H1 (cell line): ENCODE results near the gene YEATS2. TPM values are rescaled to one million over a fixed set of nuclear protein-coding genes. Genes with fewer than 3 reads are reported as not detected.

Source experiments
- CTCF ChIA-PET: fragments of 300-600 bp; sonication (Branson Sonifier 250); formaldehyde crosslinking; loops from one replicate; lab custom pipeline; 2021; ENCODE audit not compliant: partially characterized antibody; lab: Charles Lee
- POLR2A ChIA-PET: fragments of 300-600 bp; sonication (Branson Sonifier 250); formaldehyde crosslinking; loops from one replicate; lab custom pipeline; 2021; ENCODE audit warnings: inconsistent platforms; ENCODE audit not compliant: partially characterized antibody; lab: Charles Lee
- DNase-seq, 2 experiments: peaks; one replicate each; pipeline versions ENCODE4 v3.0.0 to v3.0.0-alpha.2; 2010 to 2022; ENCODE audit warnings: low spot score in 2 of 2, low read depth in 1 of 2, mixed read lengths in 1 of 2
- FAIRE-seq: peaks from 2 replicates; lab custom pipeline; 2011; peaks lifted over from hg19 to GRCh38; lab: Jason Lieb, UNC
- H2AFZ ChIP-seq: 2 replicates; pipeline ENCODE4 v1.8.1; 2012; ENCODE audit warnings: low read length, inconsistent platforms
- H2AK5ac ChIP-seq: 2 replicates; pipeline ENCODE4 v1.6.1; 2013; ENCODE audit warnings: low read depth, low read length
- H2BK120ac ChIP-seq: replicated peaks from 2 replicates; pipeline ENCODE3; 2013; ENCODE audit warnings: low read depth, low read length, inconsistent platforms
- H2BK12ac ChIP-seq: 2 replicates; pipeline ENCODE4 v1.6.1; 2013; ENCODE audit warnings: low read depth, low read length
- H2BK15ac ChIP-seq: 2 replicates; pipeline ENCODE4 v1.6.1; 2013; ENCODE audit warnings: low read length
- H2BK20ac ChIP-seq: 2 replicates; pipeline ENCODE4 v1.6.1; 2013; ENCODE audit warnings: low read length
- H2BK5ac ChIP-seq: 2 replicates; pipeline ENCODE4 v1.6.1; 2013; ENCODE audit warnings: low read depth, low read length
- H3K14ac ChIP-seq: 2 replicates; pipeline ENCODE4 v1.6.1; 2013; ENCODE audit warnings: inconsistent platforms; ENCODE audit not compliant: insufficient read length
- H3K18ac ChIP-seq: 2 replicates; pipeline ENCODE4 v1.6.1; 2013; ENCODE audit warnings: low read length; ENCODE audit errors: extremely low read depth
- H3K23ac ChIP-seq: 2 replicates; pipeline ENCODE4 v1.6.1; 2013; ENCODE audit warnings: inconsistent platforms; ENCODE audit not compliant: insufficient read length
- H3K23me2 ChIP-seq: 2 replicates; pipeline ENCODE4 v1.6.1; 2013; ENCODE audit warnings: low read depth, low read length
- H3K27ac ChIP-seq: 2 replicates; pipeline ENCODE4 v1.6.1; 2011; ENCODE audit warnings: low read depth, low read length, inconsistent platforms
- H3K27me3 ChIP-seq, 4 experiments: replicated peaks in 1 of 4; 1 replicate in 1 of 4; 2 replicates in 3 of 4; pipeline versions ENCODE4 v1.6.1 to v1.8.1; 2011 to 2013; ENCODE audit warnings: low read length in 3 of 4, mild to moderate bottlenecking in 3 of 4, inconsistent platforms in 2 of 4, mixed read lengths in 2 of 4, moderate library complexity in 1 of 4; ENCODE audit not compliant: control insufficient read depth in 3 of 4, insufficient read depth in 3 of 4; ENCODE audit errors: extremely low read depth in 1 of 4
- H3K36me3 ChIP-seq, 4 experiments: 2 replicates each; pipeline versions ENCODE4 v1.6.1 to v1.8.1; 2011 to 2013; ENCODE audit warnings: mild to moderate bottlenecking in 4 of 4, low read length in 3 of 4, moderate library complexity in 2 of 4, control low read depth in 1 of 4, inconsistent platforms in 1 of 4; ENCODE audit not compliant: insufficient read depth in 4 of 4, control insufficient read depth in 2 of 4
- H3K4ac ChIP-seq: replicated peaks from 2 replicates; pipeline ENCODE3; 2013; ENCODE audit warnings: low read length, low read depth, mixed read lengths, inconsistent platforms; ENCODE audit not compliant: insufficient read length
- H3K4me1 ChIP-seq, 4 experiments: replicated peaks in 1 of 4; 1 replicate in 1 of 4; 2 replicates in 3 of 4; pipeline versions ENCODE4 v1.6.1 to v1.8.1; 2011 to 2013; ENCODE audit warnings: low read length in 3 of 4, inconsistent platforms in 2 of 4, mixed read lengths in 1 of 4; ENCODE audit not compliant: insufficient read depth in 4 of 4, control insufficient read depth in 3 of 4
- H3K4me2 ChIP-seq, 2 experiments: 2 replicates each; pipeline versions ENCODE4 v1.6.1 to v1.8.1; 2011 to 2013; ENCODE audit warnings: low read depth in 2 of 2, low read length in 2 of 2, control low read depth in 1 of 2, inconsistent platforms in 1 of 2, mild to moderate bottlenecking in 1 of 2; ENCODE audit not compliant: insufficient read depth in 1 of 2
- H3K4me3 ChIP-seq, 4 experiments: fragments of 200-600, 300-600 bp in 1 of 4; sonication (generic), shearing (Covaris generic), sonication (Bioruptor Twin) in 1 of 4; 2 replicates each; pipeline versions ENCODE4 v1.5.1 to v1.8.1; 2011 to 2016; ENCODE audit warnings: low read length in 4 of 4, low read depth in 3 of 4, control low read depth in 2 of 4, inconsistent platforms in 2 of 4, mild to moderate bottlenecking in 2 of 4, mixed read lengths in 1 of 4, moderate library complexity in 1 of 4; ENCODE audit not compliant: insufficient read depth in 2 of 4; ENCODE audit errors: extremely low read depth in 1 of 4
- H3K56ac ChIP-seq: replicated peaks from 2 replicates; pipeline ENCODE3; 2013; ENCODE audit warnings: low read depth, mild to moderate bottlenecking, mixed read lengths, low read length, inconsistent platforms; ENCODE audit not compliant: insufficient read length
- H3K79me1 ChIP-seq: 2 replicates; pipeline ENCODE4 v1.6.1; 2013; ENCODE audit warnings: low read depth, low read length, control low read depth
- H3K79me2 ChIP-seq, 2 experiments: 2 replicates each; pipeline versions ENCODE4 v1.6.1 to v1.8.1; 2012 to 2013; ENCODE audit warnings: low read length in 2 of 2, mild to moderate bottlenecking in 2 of 2, inconsistent platforms in 1 of 2; ENCODE audit not compliant: insufficient read depth in 2 of 2, control insufficient read depth in 1 of 2
- H3K9ac ChIP-seq, 4 experiments: replicated peaks in 1 of 4; 1 replicate in 1 of 4; 2 replicates in 3 of 4; pipeline versions ENCODE4 v1.6.1 to v1.8.1; 2011 to 2013; ENCODE audit warnings: low read depth in 3 of 4, low read length in 3 of 4, control low read depth in 2 of 4, mild to moderate bottlenecking in 2 of 4, moderate library complexity in 2 of 4, inconsistent platforms in 1 of 4; ENCODE audit errors: extremely low read depth in 1 of 4
- H3K9me3 ChIP-seq, 2 experiments: 2 replicates each; pipeline versions ENCODE4 v1.6.1 to v1.8.1; 2012 to 2013; ENCODE audit warnings: mild to moderate bottlenecking in 2 of 2, moderate library complexity in 2 of 2, control low read depth in 1 of 2, inconsistent platforms in 1 of 2, low read depth in 1 of 2, low read length in 1 of 2, mixed read lengths in 1 of 2; ENCODE audit not compliant: insufficient read depth in 2 of 2
- H4K20me1 ChIP-seq, 2 experiments: replicated peaks in 1 of 2; 2 replicates each; pipeline versions ENCODE3 to v1.8.1; 2011 to 2013; ENCODE audit warnings: inconsistent platforms in 2 of 2, low read length in 2 of 2, mild to moderate bottlenecking in 1 of 2; ENCODE audit not compliant: insufficient read depth in 2 of 2, control insufficient read depth in 1 of 2
- H4K5ac ChIP-seq: 2 replicates; pipeline ENCODE4 v1.6.1; 2013; ENCODE audit warnings: low read length, low read depth, mixed read lengths, inconsistent platforms; ENCODE audit not compliant: insufficient read length
- H4K8ac ChIP-seq: 2 replicates; pipeline ENCODE4 v1.8.0; 2013; ENCODE audit warnings: mild to moderate bottlenecking, moderate library complexity, low read length, inconsistent platforms; ENCODE audit not compliant: insufficient read depth; ENCODE audit errors: extremely low read depth
- H4K91ac ChIP-seq: replicated peaks from 2 replicates; pipeline ENCODE3; 2013; ENCODE audit warnings: low read length, mixed read lengths, inconsistent platforms; ENCODE audit not compliant: insufficient read length
- ATF2 ChIP-seq: IDR thresholded peaks from 2 replicates; pipeline ENCODE4 v1.6.1; 2012; ENCODE audit warnings: low read length, inconsistent platforms
- BACH1 ChIP-seq: IDR thresholded peaks from 2 replicates; pipeline ENCODE4 v1.6.1; 2012; ENCODE audit warnings: low read length, improper control_type of control experiment
- CEBPB ChIP-seq: IDR thresholded peaks from 2 replicates; pipeline ENCODE4 v1.6.1; 2012; ENCODE audit warnings: low read depth, low read length
- CREB1 ChIP-seq: IDR thresholded peaks from 2 replicates; pipeline ENCODE4 v1.6.1; 2012; ENCODE audit warnings: inconsistent platforms
- JUN ChIP-seq: IDR thresholded peaks from 2 replicates; pipeline ENCODE4 v1.6.1; 2011; ENCODE audit warnings: low read depth, mild to moderate bottlenecking, improper control_type of control experiment, low read length
- KDM5A ChIP-seq: fragments of 200-600 bp; IDR thresholded peaks from 2 replicates; pipeline ENCODE4 v1.7.1; 2012; ENCODE audit warnings: mild to moderate bottlenecking, low read length, inconsistent platforms, mixed read lengths
- POLR2A ChIP-seq, 2 experiments: IDR thresholded peaks; 1 replicate in 1 of 2; 2 replicates in 1 of 2; pipeline ENCODE4 v1.6.1; 2011; ENCODE audit warnings: low read depth in 2 of 2, low read length in 2 of 2, mild to moderate bottlenecking in 2 of 2; ENCODE audit errors: control extremely low read depth in 1 of 2
- RAD21 ChIP-seq, 2 experiments: IDR thresholded peaks in 1 of 2; conservative IDR thresholded peaks in 1 of 2; 2 replicates each; pipeline ENCODE4 v1.6.1; 2011; ENCODE audit warnings: low read depth in 2 of 2, low read length in 2 of 2, improper control_type of control experiment in 1 of 2, inconsistent platforms in 1 of 2, mild to moderate bottlenecking in 1 of 2, moderate library complexity in 1 of 2
- RXRA ChIP-seq: IDR thresholded peaks from 2 replicates; pipeline ENCODE4 v1.6.1; 2011; ENCODE audit warnings: low read depth, mild to moderate bottlenecking, low read length, moderate library complexity; ENCODE audit not compliant: insufficient read depth
- SP1 ChIP-seq: IDR thresholded peaks from 2 replicates; pipeline ENCODE4 v1.6.1; 2011; ENCODE audit warnings: low read depth, low read length
- TAF1 ChIP-seq: IDR thresholded peaks from 2 replicates; pipeline ENCODE4 v1.6.1; 2011; ENCODE audit warnings: mild to moderate bottlenecking, low read depth, low read length
- TEAD4 ChIP-seq: IDR thresholded peaks from 2 replicates; pipeline ENCODE4 v1.6.1; 2012; ENCODE audit warnings: low read depth, low read length, inconsistent platforms, mixed read lengths
- YY1 ChIP-seq: IDR thresholded peaks from 2 replicates; pipeline ENCODE4 v1.6.1; 2011; ENCODE audit warnings: low read depth, mild to moderate bottlenecking, low read length
- WGBS, 2 experiments: shearing (Covaris generic) in 1 of 2; methylation state at CpG; one replicate each; pipeline versions ENCODE4 v1.1.6 to v1.1.7; 2013 to 2015; ENCODE audit warnings: low lambda C conversion rate in 2 of 2, mixed read lengths in 2 of 2, inconsistent platforms in 1 of 2, low coverage in 1 of 2, missing lambda C conversion rate in 1 of 2; ENCODE audit not compliant: insufficient replicate concordance in 2 of 2, insufficient coverage in 1 of 2, insufficient read length in 1 of 2; ENCODE audit errors: extremely low coverage in 1 of 2, missing lambda C conversion rate in 1 of 2; 5-methylcytosine and 5-hydroxymethylcytosine counted together
- polyA plus RNA-seq, 7 experiments: library from polyadenylated mRNA; depleted of rRNA in 3 of 7; stranded (reverse) in 5 of 7; unstranded in 2 of 7; fragments of >200 nt in 5 of 7; fragments of 200-250 nt in 2 of 7; gene quantifications; 1 replicate in 5 of 7; 2 replicates in 1 of 7; 4 replicates in 1 of 7; pipeline versions ENCODE4 v1.2.1 to v1.2.3, GENCODE V29; 2011 to 2013; ENCODE audit warnings: missing spikeins in 2 of 7, mixed read lengths in 2 of 7
- total RNA-seq: library from RNA; stranded (reverse); fragmentation: NEBNext Ultra II Directional; extraction: Animal tissue kit (Norgen Biotek cat#: 25700); gene quantifications from 2 replicates; pipeline ENCODE4 v1.2.1, GENCODE V29; 2021

The YEATS2 gene
- total and polyA plus RNA-seq, 2 of the 8 experiments (the other 6 are each of a cell fraction or from before 2014, with no cell fraction given): 35.3 to 53.7 TPM

- Histone ChIP-seq H3K27ac (no peak overlapping the region), H2BK12ac (no peak overlapping the region), H4K20me1 (peaks cover 3 to 4% of the 10 kb centered on the region in 2 experiments), H3K4ac (no peak overlapping the region), H2AK5ac (no peak overlapping the region), H4K8ac (no peak overlapping the region), H3K23me2 (no peaks in the 10 kb centered on the region), H3K56ac (no peak overlapping the region), H3K79me1 (no peaks in the 10 kb centered on the region), H2BK20ac (no peak overlapping the region), H3K27me3 (no peaks in the 10 kb centered on the region), H3K14ac (no peak overlapping the region), H3K36me3 (peaks cover 29 to 63% (median 50%) of the 10 kb centered on the region in 4 experiments; a peak in 7 of 8 replicates), H3K4me2 (no peak overlapping the region), H4K91ac (no peak overlapping the region), H2BK15ac (no peak overlapping the region), H2BK5ac (no peak overlapping the region; the same call in 1 of the 2 replicates), H3K23ac (no peak overlapping the region), H3K9me3 (no peaks in the 10 kb centered on the region), H3K79me2 (no peaks in the 10 kb centered on the region), H3K4me1 (no peaks in the 10 kb centered on the region), H2AFZ (no peak overlapping the region), H2BK120ac (no peak overlapping the region), H4K5ac (no peak overlapping the region), H3K9ac (no peak overlapping the region), H3K18ac (no peak overlapping the region), H3K4me3 (no peak overlapping the region)
- CTCF ChIA-PET: no interaction called here
- TF ChIP-seq CREB1 (no peak), SP1 (no peak), RXRA (no peak), BACH1 (no peak), TEAD4 (no peak), TAF1 (no peak), YY1 (no peak), JUN (no peak), ATF2 (no peak), KDM5A (no peak), CEBPB (no peak), POLR2A (IDR thresholded peaks at IDR 0.05; ENCODE audit: control extremely low read depth in 1 of 2, low read depth in 2 of 2, low read length in 2 of 2) (no peak), RAD21 (IDR thresholded peaks at IDR 0.05 in 1 of 2, conservative IDR thresholded peaks at IDR 0.05 in 1 of 2; ENCODE audit: low read depth in 2 of 2, low read length in 2 of 2) (no peak)
- no peak for FAIRE-seq
- POLR2A ChIA-PET: interaction anchor here (0.6 kb wide), 1 partner anchor 76 kb away, joined by 3 read pairs; no protein-coding TSS in a partner anchor
- DNase-seq: no peak
- 90% methylated on average over 9 of the region's 9 CpGs; no CpG with 5 or more reads in 1 of the 2 experiments for WGBS, 2 experiments
These were observed 100.4 kb downstream of the YEATS2 start for GRCh38 chr3:183797996-183798395.
